ENCODE measurements around the gene ANKRD12.

GRCh38 chr18:9234528-9234927, 97.9 kb downstream of the ANKRD12 start:
- no peak for TF ChIP-seq POLR2A (IDR thresholded peaks at IDR 0.05; ENCODE audit: low read depth, low read length)
- no peak for TF ChIP-seq TAF1 (IDR thresholded peaks at IDR 0.05; ENCODE audit: low read depth, low read length)
- TF ChIP-seq SPI1 (IDR thresholded peaks at IDR 0.05; ENCODE audit: low read depth, low read length): no peak
- TF ChIP-seq POU2F2 (IDR thresholded peaks at IDR 0.05; ENCODE audit: low read depth, low read length): no peak
- TF ChIP-seq POLR2AphosphoS5 (IDR thresholded peaks at IDR 0.05; ENCODE audit: low read depth, low read length): no peak
